ENCODE measurements around the gene SLC6A2.

SLC6A2 gene

DNA sequence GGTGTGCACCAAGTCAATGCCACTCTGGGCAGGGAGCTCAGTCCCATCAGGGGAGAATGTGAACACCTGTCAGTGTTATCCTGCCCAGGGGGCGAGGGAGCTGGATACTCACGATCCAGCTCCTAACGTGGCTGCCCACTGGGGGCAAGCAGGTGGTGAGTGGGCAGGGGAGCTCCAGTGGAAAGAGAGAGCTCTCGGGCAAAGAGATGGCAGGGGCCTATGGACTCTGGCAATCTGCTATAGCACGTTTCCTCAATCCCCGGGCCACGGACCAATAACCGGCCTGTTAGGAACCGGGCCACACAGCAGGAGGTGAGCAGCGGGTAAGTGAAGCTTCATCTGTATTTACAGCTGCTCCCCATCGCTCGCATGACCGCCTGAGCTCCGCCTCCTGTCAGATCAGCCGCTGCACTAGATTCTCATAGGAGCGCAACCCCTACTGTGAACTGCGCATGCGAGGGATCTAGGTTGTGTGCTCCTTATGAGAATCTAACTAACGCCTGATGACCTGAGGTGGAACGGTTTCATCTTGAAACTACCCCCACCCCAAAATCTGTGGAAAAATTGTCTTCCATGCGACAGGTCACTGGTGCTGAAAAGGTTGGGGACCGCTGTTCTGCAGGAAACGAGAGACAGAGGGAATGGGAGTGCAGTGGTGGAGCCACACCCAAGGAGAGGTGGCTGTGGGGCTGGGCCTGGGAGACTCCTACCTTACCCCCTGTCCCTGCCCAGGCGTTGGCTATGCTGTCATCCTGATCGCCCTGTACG is 15.6 kb downstream of the SLC6A2 start:
- no peak overlapping the region for H3K4me3 ChIP-seq (ENCODE audit: low read depth, low read length)
- TF ChIP-seq, protein P1, sequence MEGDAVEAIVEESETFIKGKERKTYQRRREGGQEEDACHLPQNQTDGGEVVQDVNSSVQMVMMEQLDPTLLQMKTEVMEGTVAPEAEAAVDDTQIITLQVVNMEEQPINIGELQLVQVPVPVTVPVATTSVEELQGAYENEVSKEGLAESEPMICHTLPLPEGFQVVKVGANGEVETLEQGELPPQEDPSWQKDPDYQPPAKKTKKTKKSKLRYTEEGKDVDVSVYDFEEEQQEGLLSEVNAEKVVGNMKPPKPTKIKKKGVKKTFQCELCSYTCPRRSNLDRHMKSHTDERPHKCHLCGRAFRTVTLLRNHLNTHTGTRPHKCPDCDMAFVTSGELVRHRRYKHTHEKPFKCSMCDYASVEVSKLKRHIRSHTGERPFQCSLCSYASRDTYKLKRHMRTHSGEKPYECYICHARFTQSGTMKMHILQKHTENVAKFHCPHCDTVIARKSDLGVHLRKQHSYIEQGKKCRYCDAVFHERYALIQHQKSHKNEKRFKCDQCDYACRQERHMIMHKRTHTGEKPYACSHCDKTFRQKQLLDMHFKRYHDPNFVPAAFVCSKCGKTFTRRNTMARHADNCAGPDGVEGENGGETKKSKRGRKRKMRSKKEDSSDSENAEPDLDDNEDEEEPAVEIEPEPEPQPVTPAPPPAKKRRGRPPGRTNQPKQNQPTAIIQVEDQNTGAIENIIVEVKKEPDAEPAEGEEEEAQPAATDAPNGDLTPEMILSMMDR (conservative IDR thresholded peaks at IDR 0.05; ENCODE audit: low read depth, low read length): no peak
- no peak for DNase-seq (ENCODE audit: low read depth)

DNA sequence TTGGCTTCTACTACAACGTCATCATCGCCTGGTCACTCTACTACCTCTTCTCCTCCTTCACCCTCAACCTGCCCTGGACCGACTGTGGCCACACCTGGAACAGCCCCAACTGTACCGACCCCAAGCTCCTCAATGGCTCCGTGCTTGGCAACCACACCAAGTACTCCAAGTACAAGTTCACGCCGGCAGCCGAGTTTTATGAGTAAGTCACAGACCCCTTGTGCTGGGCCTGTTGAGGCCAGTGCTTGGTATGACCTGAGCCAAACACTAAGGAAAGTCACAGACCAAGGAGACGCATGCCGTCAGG is 16.1 kb downstream of the SLC6A2 start:
- TF ChIP-seq, protein P1 (conservative IDR thresholded peaks at IDR 0.05; ENCODE audit: low read depth, low read length): no peak
- no peak for DNase-seq (ENCODE audit: low read depth)
- H3K4me3 ChIP-seq (ENCODE audit: low read depth, low read length): no peak overlapping the region

DNA sequence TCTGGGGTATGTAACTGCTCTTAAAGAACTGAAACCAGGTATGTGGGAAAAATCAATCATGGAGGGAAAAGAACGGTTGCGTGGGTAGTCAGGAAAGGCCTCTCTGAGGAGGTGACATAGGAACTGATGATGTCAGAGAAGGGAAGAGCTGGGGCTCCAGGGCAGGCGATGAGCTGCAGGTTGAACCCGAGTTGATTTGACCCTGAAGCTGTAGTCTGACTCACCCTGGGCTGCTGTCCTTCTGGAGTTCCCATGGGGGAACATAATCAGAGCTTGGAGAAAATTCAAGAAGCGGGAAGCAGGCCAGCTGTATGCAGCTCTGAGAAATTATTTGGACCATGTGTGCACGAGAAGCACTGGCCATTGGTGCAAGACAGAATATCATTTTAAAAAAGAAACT is 16.7 kb downstream of the SLC6A2 start:
- TF ChIP-seq, protein P1 (conservative IDR thresholded peaks at IDR 0.05; ENCODE audit: low read depth, low read length): no peak
- no peak overlapping the region for H3K4me3 ChIP-seq (ENCODE audit: low read depth, low read length)
- DNase-seq (ENCODE audit: low read depth): peak; percentile 15

DNA sequence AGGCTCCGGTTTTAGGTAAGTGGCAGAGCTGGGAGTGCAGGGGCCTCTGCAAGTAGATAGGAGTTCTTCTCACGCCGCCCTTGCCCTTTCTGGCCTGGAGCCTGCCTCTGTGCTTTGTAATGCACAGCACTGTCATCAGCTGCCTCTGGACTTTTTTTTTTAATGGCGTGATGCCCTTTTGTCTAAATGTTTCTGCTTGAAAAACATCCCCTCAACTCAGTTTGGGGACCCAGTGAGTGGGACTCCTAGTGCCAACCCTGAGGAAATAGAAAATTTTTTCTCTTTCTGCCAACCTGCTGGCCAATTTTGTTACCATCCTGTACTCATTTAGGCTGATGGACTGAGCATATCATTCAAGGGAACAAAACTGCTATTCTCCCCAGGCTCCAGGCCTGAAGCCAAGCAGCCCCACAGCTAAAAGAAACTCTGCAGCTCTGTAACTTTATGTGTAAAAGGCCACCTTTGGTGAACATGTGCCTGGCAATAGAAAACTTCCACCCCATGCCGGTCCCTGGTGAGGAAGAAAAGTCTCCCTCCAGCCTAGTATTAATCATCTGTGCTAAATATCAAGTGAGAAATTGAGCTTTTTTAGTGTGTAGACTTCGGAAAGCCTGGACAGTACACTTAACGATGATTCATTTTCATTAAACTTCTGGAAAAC is 22.5 kb downstream of the SLC6A2 start:
- H3K4me3 ChIP-seq (ENCODE audit: low read depth, low read length): no peak overlapping the region
- DNase-seq (ENCODE audit: low read depth): no peak
- TF ChIP-seq, protein P1 (conservative IDR thresholded peaks at IDR 0.05; ENCODE audit: low read depth, low read length): no peak

DNA sequence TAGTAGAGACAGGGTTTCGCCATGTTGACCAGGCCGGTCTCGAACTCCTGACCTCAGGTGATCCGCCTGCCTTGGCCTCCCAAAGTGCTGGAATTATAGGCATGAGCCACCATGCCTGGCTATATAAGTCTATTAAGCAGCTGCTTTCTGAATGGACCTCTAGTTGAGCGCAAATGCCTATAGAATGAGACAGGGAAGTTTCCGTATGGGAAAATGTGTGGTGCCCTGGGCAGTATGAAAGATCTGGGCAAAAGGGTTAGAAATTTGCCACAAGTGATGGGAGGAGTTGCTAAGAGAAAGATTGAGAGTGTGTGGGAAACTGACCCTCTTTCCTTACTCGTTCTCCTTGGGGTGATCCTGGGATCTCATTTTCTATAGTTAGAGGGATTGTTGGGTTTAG is 26.3 kb downstream of the SLC6A2 start:
- H3K4me3 ChIP-seq (ENCODE audit: low read depth, low read length): no peak overlapping the region
- TF ChIP-seq, protein P1 (conservative IDR thresholded peaks at IDR 0.05; ENCODE audit: low read depth, low read length): no peak

DNA sequence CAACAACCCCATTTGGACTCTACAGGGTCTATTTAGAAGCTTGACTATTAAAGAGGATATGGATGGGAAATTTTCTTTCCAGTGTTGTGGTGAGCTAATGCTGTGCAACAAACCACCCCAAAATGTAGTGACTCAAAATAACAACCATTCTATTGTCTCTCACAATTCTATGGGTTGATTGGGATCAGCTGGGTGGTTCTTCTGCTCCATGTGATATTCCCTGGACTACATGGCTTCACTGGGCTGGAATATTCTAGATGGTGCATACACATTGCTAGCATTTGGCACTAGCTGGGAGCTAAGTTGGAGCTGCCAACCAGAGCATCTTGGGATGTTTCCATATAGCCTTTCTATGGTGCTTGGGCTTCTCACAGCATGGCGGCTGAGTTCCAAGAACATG is 30.2 kb downstream of the SLC6A2 start:
- TF ChIP-seq, protein P1 (conservative IDR thresholded peaks at IDR 0.05; ENCODE audit: low read depth, low read length): no peak
- DNase-seq (ENCODE audit: low read depth): no peak
- H3K4me3 ChIP-seq (ENCODE audit: low read depth, low read length): no peak overlapping the region

More for the DNA sequence above, 26.3 kb downstream of the SLC6A2 start:
- DNase-seq (ENCODE audit: low read depth): no peak

DNA sequence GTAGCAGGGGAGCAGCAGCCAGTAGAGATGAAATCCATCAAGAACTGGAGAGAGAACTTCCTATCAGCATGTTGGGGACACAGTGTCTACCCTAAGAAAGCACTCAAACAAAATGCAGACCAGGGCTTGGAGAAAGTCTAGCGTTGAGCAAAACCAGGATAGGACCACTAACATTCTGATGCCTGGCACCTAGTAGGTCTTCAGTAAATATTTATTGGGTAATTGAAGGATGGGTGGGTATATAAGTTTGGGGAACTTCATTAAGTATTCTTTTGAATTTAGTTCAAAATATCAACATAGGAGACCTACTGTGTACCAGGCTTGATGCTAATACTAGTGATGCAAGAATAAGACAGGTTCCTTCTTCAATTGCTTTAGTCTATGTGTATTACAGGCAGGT is 30.9 kb downstream of the SLC6A2 start:
- H3K4me3 ChIP-seq (ENCODE audit: low read depth, low read length): no peak overlapping the region
- no peak for DNase-seq (ENCODE audit: low read depth)
- TF ChIP-seq, protein P1 (conservative IDR thresholded peaks at IDR 0.05; ENCODE audit: low read depth, low read length): no peak

Data from choroid plexus epithelial cell (primary cell).